ENCODE measurements around the gene FAM229A.

The FAM229A gene

DNA sequence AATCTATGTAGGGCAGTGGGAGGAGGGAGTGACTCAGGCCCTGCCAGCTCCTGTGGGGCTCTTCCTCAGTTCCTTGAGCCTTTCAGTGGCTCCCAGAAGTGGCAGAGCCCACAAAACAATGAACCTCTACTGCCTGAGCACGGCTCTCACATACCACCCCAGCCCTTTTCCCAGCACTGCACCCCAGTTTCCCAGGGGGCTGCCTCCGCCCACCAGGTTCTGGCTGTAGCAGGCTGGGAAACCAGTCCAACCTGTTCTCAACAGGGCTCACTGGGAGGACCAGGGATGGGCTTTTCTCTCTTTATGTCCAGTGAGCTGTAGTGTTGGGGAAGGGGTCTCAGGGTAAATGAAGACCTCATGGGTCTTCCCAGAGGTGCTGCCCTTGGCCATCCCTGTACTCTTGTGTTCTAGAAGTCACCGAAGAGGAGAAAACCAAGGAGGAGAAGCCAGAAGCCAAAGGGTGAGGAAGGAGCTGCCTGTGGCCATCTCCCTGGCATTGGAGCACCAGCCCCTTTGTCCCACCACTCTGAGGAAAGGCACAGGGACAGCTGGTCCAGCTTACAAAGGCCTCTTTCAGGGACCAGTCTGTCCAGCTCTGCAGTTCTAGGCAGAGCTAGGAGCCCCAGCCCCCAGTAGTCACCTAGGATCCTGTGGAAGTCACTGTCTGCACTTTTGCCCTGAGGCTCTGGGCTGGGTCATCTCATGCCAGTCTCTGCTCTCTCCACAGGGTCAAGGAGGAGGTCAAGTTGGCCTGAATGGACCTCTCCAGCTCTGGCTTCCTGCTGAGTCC lies 29.8 kb downstream of the FAM229A start:
- DNase-seq (ENCODE audit: extremely low read depth in 1 of 2, low read depth in 1 of 2) = no peak

DNA sequence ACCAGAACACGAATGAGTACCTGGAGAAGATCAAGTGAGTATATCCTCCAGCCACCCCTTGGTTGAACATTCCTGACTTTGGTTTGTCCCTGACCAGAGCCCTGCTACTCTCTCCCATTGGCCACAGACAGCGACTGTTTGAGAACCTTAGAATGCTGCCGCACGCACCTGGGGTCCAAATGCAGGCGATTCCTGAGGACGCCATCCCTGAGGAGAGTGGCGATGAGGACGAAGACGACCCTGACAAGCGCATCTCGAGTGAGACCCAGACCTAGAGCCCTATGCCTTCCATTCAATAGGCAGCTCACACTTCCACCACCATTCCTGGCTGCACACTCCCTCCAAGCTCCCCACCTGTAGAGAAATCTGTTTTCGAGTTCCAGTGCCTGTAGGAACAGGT lies 30.7 kb downstream of the FAM229A start:
- no peak for DNase-seq (ENCODE audit: extremely low read depth in 1 of 2, low read depth in 1 of 2)

DNA sequence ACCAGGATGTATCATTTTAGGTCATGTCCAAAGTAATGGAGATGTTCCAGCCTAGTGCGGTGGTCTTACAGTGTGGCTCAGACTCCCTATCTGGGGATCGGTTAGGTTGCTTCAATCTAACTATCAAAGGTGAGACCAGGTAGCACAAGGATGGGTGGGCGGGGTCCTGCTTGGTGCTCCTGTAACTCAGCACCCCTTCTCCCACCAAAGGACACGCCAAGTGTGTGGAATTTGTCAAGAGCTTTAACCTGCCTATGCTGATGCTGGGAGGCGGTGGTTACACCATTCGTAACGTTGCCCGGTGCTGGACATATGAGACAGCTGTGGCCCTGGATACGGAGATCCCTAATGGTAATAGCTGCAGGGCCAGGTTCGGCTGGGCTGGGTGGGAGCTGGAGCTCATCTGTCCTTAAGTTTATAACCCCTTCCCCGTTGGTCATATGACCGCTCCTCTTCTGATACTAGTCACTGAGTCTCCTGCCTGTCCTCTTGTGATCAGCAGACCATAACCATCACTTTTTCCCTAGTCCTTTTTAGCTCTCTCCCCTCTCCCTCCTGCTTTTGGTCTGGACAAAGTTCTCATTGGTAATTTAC lies 31.6 kb downstream of the FAM229A start:
- DNase-seq (ENCODE audit: extremely low read depth in 1 of 2, low read depth in 1 of 2) = no peak

- DNase-seq (ENCODE audit: extremely low read depth in 1 of 2, low read depth in 1 of 2) = no peak
Observed at GRCh38 chr1:32329931-32330466, 32.3 kb downstream of the FAM229A start.

GRCh38 chr1:32327204-32327603 lies 35.1 kb downstream of the FAM229A start:
- no peak for DNase-seq (ENCODE audit: extremely low read depth in 1 of 2, low read depth in 1 of 2)

GRCh38 chr1:32321712-32322291 lies 40.5 kb downstream of the FAM229A start:
- DNase-seq (ENCODE audit: extremely low read depth in 1 of 2, low read depth in 1 of 2) = no peak

- DNase-seq (ENCODE audit: extremely low read depth in 1 of 2, low read depth in 1 of 2) = no peak
Observed at GRCh38 chr1:32318127-32318869, 44.0 kb downstream of the FAM229A start.

GRCh38 chr1:32316903-32317277 lies 45.4 kb downstream of the FAM229A start:
- no peak for DNase-seq (ENCODE audit: extremely low read depth in 1 of 2, low read depth in 1 of 2)

DNA sequence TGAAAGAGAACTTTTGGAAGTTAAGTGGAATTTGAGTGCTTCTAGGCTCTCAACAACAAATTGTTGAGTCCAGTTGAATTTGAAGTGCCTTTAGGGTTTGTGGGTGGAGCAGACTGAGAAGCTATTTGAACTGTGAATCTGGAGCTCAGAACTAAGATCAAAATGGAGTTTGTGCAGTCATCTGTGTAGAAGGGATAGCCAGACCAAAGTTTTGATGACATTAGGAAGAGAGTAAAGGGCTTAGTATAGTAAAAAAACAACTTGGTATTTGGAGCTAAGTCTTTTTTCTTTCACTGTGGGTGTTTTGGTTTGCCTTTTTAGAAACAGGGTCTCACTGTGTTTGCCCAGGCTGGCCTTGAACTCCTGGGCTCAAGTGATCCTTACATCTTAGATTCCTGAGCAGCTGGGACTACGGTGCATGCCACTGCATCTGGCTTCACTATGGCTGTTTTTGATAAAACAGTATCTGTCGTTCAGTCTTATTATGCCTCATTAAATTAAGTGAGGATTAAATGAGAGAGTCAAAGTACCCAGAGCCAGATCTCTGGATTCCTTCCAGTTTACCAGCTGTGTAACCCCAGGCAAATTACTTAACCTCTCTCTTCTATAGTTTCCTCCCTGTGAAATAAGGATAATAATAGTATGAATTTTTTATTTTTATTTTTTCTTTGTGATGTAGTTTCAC lies 50.4 kb downstream of the FAM229A start:
- no peak for DNase-seq (ENCODE audit: extremely low read depth in 1 of 2, low read depth in 1 of 2)

Data from activated CD8-positive, alpha-beta memory T cell treated with anti-CD3 and anti-CD28 coated beads for 1 hour (primary cell).